ENCODE measurements around the gene MVD. TPM values are rescaled to one million over a fixed set of nuclear protein-coding genes. Genes with fewer than 3 reads are reported as not detected.

The MVD gene
- total RNA-seq, 4 donors from 2014 or later, result 20.7 to 52.5 (median 43.2) TPM

DNA sequence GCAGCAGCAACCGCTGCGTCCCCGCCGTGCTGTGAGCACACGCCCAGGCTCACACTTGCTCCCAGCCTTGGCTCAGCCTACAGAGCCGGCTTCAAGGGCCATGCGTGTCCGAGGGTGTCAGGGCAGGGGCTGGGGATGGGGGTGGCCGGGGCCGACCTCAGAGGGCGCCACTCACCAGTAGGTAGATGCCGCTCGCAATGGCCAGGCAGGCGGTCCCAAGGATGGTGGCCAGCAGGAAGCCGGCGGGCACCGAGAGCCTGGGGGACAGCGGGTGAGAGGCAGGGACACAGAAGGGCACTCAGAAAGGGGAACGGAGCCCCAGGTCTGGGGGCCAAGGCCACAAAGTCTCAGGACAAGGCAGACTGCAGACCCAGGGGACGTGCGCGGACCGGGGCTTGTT lies 16.9 kb downstream of the MVD start:
- Histone ChIP-seq H3K9me3 (no peaks in the 10 kb centered on the region), H3K36me3 (no peaks in the 10 kb centered on the region), H3K4me3 (replicated peaks in 1 of 3) (no peak overlapping the region), H3K27me3 (no peaks in the 10 kb centered on the region), H3K27ac (no peak overlapping the region), H3K4me1 (peaks cover 7 to 8% of the 10 kb centered on the region in 2 donors)
- TF ChIP-seq POLR2A (IDR thresholded peaks at IDR 0.05), result no peak
- TF ChIP-seq CTCF (IDR thresholded peaks at IDR 0.05), result no peak
- intact Hi-C loops (cut with DNase I), result no loop called here
- no peak for DNase-seq
- 90 to 93% methylated on average over 22 to 23 of the region's 23 CpGs for WGBS, 2 donors

GRCh38 chr16:88645455-88645854 lies 17.4 kb downstream of the MVD start:
- intact Hi-C loops (cut with DNase I), result no loop called here
- Histone ChIP-seq H3K4me3 (replicated peaks in 1 of 3) (no peak overlapping the region), H3K27me3 (no peaks in the 10 kb centered on the region), H3K9me3 (no peaks in the 10 kb centered on the region), H3K27ac (no peak overlapping the region), H3K36me3 (no peaks in the 10 kb centered on the region), H3K4me1 (peaks cover 6 to 7% of the 10 kb centered on the region in 2 donors)
- DNase-seq, result no peak
- WGBS, 2 donors, result 94 to 96% methylated on average over 13 to 16 of the region's 16 CpGs
- TF ChIP-seq POLR2A (IDR thresholded peaks at IDR 0.05) (no peak), CTCF (IDR thresholded peaks at IDR 0.05) (no peak)

- Histone ChIP-seq H3K4me3 (replicated peaks in 1 of 3) (no peak overlapping the region), H3K27me3 (no peaks in the 10 kb centered on the region), H3K9me3 (no peaks in the 10 kb centered on the region), H3K36me3 (no peaks in the 10 kb centered on the region), H3K4me1 (peaks cover 0 to 9% of the 10 kb centered on the region in 2 donors), H3K27ac (no peak overlapping the region)
- intact Hi-C loops (cut with DNase I), result no loop called here
- TF ChIP-seq POLR2A (IDR thresholded peaks at IDR 0.05), result no peak
- TF ChIP-seq CTCF (IDR thresholded peaks at IDR 0.05), result no peak
- DNase-seq, result no peak
- 80% methylated on average over 1 of the region's 9 CpGs; no CpG with 5 or more reads in 1 of the 2 donors for WGBS, 2 donors
Measured at GRCh38 chr16:88643644-88643932, 19.3 kb downstream of the MVD start.

DNA sequence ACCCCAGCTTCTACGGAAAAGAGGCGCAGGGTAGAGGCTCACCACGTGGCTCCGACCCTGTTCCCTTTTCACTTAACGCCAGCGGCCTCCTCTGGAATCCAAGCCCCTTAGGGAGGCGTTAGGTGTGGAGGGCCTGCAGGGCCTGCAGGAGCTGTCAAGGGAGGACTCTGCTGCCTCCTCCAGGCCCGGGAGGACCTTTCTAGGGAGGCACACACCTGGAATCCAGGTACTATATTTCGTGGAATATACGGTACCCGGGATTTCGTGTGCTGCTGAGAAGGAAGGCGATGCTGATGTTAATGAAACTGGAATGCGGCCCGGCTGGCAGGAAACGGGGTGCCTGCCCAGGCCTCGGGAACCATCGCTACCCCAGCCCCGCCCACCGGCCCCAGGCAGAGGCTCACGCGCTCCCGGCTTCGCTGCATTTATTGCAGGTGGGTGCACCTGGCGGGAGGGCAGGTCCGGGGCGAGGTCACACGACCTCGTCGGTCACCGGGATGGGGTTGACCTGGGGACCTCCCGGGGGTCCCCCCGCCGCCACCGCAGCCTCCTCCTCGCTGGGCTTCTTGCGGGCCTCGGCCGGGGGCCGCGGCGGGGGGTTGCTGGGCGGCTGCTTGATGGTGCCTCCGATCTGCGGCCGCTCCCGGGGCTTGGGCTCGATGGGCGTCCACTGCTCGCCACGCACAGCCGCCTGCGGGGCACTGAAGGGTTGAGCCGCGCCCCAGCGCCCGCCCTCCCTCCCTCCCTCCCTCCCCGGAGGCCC lies 19.8 kb downstream of the MVD start:
- no peak for TF ChIP-seq POLR2A (IDR thresholded peaks at IDR 0.05)
- H3K4me1 ChIP-seq, result peaks cover 0 to 9% of the 10 kb centered on the region in 2 donors
- no peaks in the 10 kb centered on the region for H3K27me3 ChIP-seq
- H3K4me3 ChIP-seq (replicated peaks in 1 of 3), result no peak overlapping the region
- WGBS, 2 donors, result 88 to 92% methylated on average over 30 to 44 of the region's 58 CpGs
- no peaks in the 10 kb centered on the region for H3K9me3 ChIP-seq
- intact Hi-C loops (cut with DNase I), result no loop called here
- no peaks in the 10 kb centered on the region for H3K36me3 ChIP-seq
- H3K27ac ChIP-seq, result no peak overlapping the region
- no peak for DNase-seq

DNA sequence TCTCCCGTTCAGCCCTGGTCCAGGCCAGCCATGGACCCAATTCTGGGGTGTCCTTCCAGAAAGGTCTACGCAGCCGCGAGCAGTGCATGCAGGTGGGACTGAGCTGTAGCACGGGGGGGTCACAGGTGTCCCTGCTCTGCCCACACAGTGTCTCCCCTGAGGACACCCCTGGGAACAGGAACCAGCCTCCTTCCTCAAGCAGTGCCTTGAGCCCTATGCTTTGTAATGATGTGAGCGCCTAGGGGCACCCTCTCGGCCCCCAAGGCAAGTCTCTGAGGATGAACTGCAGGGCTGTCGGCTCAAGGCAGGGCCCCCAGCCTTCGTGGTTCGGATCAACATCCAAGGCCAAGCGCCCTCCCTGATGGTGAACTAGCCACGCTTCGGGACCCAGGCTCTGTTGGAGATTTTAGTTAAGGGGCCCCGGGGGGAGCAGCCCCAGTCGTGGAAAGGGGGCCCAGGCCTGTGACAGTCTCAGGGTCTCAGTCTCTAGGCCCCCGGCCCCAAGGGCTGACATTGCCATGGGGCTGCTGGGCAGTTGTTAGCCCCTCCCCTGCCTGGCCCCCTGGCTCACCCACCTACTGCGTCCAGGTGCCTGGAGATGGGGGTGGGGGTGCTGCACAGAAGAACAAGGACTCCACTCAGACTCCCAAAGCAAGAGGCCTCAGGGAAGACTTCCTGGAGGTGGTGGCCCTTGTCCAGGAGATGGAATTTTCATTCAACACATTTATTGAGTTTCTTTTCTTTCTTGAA lies 22.2 kb downstream of the MVD start:
- DNase-seq, result no peak
- WGBS, 2 donors, result 59 to 74% methylated on average over 8 of the region's 17 CpGs
- intact Hi-C loops (cut with DNase I), result no loop called here

More for the DNA sequence above, 22.2 kb downstream of the MVD start:
- H3K9me3 ChIP-seq, result no peaks in the 10 kb centered on the region
- H3K4me3 ChIP-seq (replicated peaks in 1 of 3), result no peak overlapping the region
- no peak overlapping the region for H3K27ac ChIP-seq
- no peaks in the 10 kb centered on the region for H3K27me3 ChIP-seq
- no peaks in the 10 kb centered on the region for H3K36me3 ChIP-seq
- peaks cover 0 to 9% of the 10 kb centered on the region in 2 donors for H3K4me1 ChIP-seq
- TF ChIP-seq POLR2A (IDR thresholded peaks at IDR 0.05) (no peak), CTCF (IDR thresholded peaks at IDR 0.05) (no peak)

Data from thyroid gland (tissue), 4 donors.